ENCODE data around the gene SLC25A25.

- TF ChIP-seq, protein P1, sequence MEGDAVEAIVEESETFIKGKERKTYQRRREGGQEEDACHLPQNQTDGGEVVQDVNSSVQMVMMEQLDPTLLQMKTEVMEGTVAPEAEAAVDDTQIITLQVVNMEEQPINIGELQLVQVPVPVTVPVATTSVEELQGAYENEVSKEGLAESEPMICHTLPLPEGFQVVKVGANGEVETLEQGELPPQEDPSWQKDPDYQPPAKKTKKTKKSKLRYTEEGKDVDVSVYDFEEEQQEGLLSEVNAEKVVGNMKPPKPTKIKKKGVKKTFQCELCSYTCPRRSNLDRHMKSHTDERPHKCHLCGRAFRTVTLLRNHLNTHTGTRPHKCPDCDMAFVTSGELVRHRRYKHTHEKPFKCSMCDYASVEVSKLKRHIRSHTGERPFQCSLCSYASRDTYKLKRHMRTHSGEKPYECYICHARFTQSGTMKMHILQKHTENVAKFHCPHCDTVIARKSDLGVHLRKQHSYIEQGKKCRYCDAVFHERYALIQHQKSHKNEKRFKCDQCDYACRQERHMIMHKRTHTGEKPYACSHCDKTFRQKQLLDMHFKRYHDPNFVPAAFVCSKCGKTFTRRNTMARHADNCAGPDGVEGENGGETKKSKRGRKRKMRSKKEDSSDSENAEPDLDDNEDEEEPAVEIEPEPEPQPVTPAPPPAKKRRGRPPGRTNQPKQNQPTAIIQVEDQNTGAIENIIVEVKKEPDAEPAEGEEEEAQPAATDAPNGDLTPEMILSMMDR (IDR thresholded peaks at IDR 0.05) = no peak
- TF ChIP-seq POLR2A (IDR thresholded peaks at IDR 0.05) = no peak
Measured at GRCh38 chr9:128068386-128069205, 564 bp downstream of the SLC25A25 start.

Data from adrenal gland (tissue), 5 donors.